ENCODE measurements around the gene CASP1. TPM values are rescaled to one million over a fixed set of nuclear protein-coding genes. Genes with fewer than 3 reads are reported as not detected.

The CASP1 gene
- total and polyA plus RNA-seq, 10 of the 15 experiments (the other 5 are each of a cell fraction or from before 2014, with no cell fraction given) = 9.0 to 39.7 (median 17.6) TPM

DNA sequence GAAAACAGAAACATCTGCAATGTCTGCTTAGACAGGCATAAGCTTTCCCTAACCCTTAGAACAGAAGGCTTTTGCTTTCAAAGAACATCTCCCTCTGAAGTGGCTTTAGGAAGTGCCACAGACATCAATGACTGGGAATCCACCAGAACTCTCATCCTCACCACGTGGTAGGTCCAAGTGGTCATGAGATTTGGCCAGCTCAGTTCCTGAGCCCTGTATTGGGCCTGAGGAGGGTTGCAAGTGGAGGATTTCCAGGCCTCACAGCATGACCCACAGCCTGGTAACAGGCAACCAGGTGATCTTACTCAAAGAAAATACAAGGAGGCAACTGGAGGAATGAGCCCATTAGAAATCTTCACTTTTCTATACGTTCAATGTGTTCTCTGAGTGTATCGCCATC is 1.6 kb downstream of the CASP1 start (continued):
- TF ChIP-seq POLR2A (IDR thresholded peaks at IDR 0.05; ENCODE audit: low read depth, low read length) (no peak), NR2C1 (IDR thresholded peaks at IDR 0.05) (no peak), BCL11A (IDR thresholded peaks at IDR 0.05; ENCODE audit: low read depth, low read length) (no peak)

- no peaks in the 10 kb centered on the region for H3K9me3 ChIP-seq (replicated peaks; ENCODE audit: control insufficient read depth, insufficient read depth, low read length)
- no peaks in the 10 kb centered on the region for H3K36me3 ChIP-seq (ENCODE audit: control insufficient read depth in 2 of 2, insufficient read depth in 2 of 2, low read length in 1 of 2)
- no peak for FAIRE-seq
- intact Hi-C loops (cut with micrococcal nuclease; ENCODE audit: unreplicated experiment) = no loop called here
- BruUV-seq (replicated peaks) = no TSS peak
- in situ Hi-C loops (cut with MboI) = no loop called here
- no peaks in the 10 kb centered on the region for H4K20me1 ChIP-seq (ENCODE audit: control insufficient read depth, insufficient read depth)
- TF ChIP-seq RAD51 (IDR thresholded peaks at IDR 0.05) (no peak), PAX8 (IDR thresholded peaks at IDR 0.05) (no peak), STAT1 (conservative IDR thresholded peaks at IDR 0.05) (no peak), ZNF24 (IDR thresholded peaks at IDR 0.05) (no peak), KDM1A (IDR thresholded peaks at IDR 0.05; ENCODE audit: borderline replicate concordance) (no peak), GATAD2B (conservative IDR thresholded peaks at IDR 0.05; ENCODE audit: low read depth) (no peak), LARP7 (IDR thresholded peaks at IDR 0.05) (no peak), ESRRA (IDR thresholded peaks at IDR 0.05; ENCODE audit: low read length) (no peak), SUPT20H (IDR thresholded peaks at IDR 0.05; ENCODE audit: borderline replicate concordance, control insufficient read depth, low read depth, low read length) (no peak), HDAC6 (IDR thresholded peaks at IDR 0.05; ENCODE audit: unreplicated experiment) (no peak), EP300 (IDR thresholded peaks at IDR 0.05; ENCODE audit: borderline replicate concordance in 1 of 2, control insufficient read depth in 1 of 2, low read depth in 2 of 2, low read length in 2 of 2) (no peak)
- 0 out of 2 replicates have a peak, but pooled peaks cover 3% of the 10 kb centered on the region for H3K4me1 ChIP-seq (ENCODE audit: control insufficient read depth, insufficient read depth, low read length)
- no peak overlapping the region for H3K27ac ChIP-seq (ENCODE audit: control insufficient read depth, insufficient read depth)
- H3K79me2 ChIP-seq (ENCODE audit: control insufficient read depth, insufficient read depth, low read length) = no peaks in the 10 kb centered on the region; the same call in 1 of the 2 replicates
- H3K9ac ChIP-seq (ENCODE audit: control insufficient read depth, insufficient read depth, low read length) = no peak overlapping the region
- SMC1A ChIA-PET (ENCODE audit: uncharacterized antibody, unreplicated experiment) = interaction anchor here (1.1 to 5.4 kb wide), 2 partner anchors 9 to 11 kb away, joined by 3 to 21 read pairs; no protein-coding TSS in a partner anchor
- H3K27me3 ChIP-seq (replicated peaks in 1 of 2; ENCODE audit: control insufficient read depth in 2 of 2, insufficient read depth in 2 of 2, low read length in 1 of 2) = no peaks in the 10 kb centered on the region
- ATAC-seq = peak; percentile 60
- H3K4me3 ChIP-seq = 0 out of 2 replicates have a peak overlapping the region, but pooled peaks have one; percentile 58
- H2AFZ ChIP-seq (ENCODE audit: control insufficient read depth, low read depth, low read length) = no peak overlapping the region
- no peak for DNase-seq (ENCODE audit: low read depth, low spot score)
- POLR2A ChIA-PET = interaction anchor here (0.6 to 1.5 kb wide), 2 partner anchors 9 to 11 kb away, joined by 3 to 6 read pairs; no protein-coding TSS in a partner anchor
- CTCF ChIA-PET = interaction anchor here (1.0 to 2.1 kb wide), 2 partner anchors 11 to 24 kb away, joined by 3 to 6 read pairs; no protein-coding TSS in a partner anchor
- RAD21 ChIA-PET (ENCODE audit: unreplicated experiment) = interaction anchor here (2.1 kb wide), 1 partner anchor 11 kb away, joined by 9 read pairs; no protein-coding TSS in a partner anchor
- 88% methylated on average over 2 of the region's 2 CpGs for WGBS (ENCODE audit: insufficient coverage, insufficient replicate concordance, low lambda C conversion rate, missing lambda C conversion rate)
- no peak overlapping the region; the same call in 1 of the 2 replicates for H3K4me2 ChIP-seq (ENCODE audit: control insufficient read depth, insufficient read depth)
These were observed 2.4 kb downstream of the CASP1 start for GRCh38 chr11:105032495-105032894.
